A673 (cell line): ENCODE measurements around the gene CRHR1.

Source experiments
- CTCF ChIP-seq: fragments of 300-800, 200-600 bp; sonication (generic); conservative IDR thresholded peaks from 2 replicates; pipeline ENCODE4 v1.5.1; 2017; ENCODE audit warnings: low read depth, mild to moderate bottlenecking, antibody characterized with exemption, low read length, moderate library complexity, mixed read lengths
- EZH2 ChIP-seq: fragments of 200-600 bp; sonication (generic); IDR thresholded peaks from 2 replicates; pipeline ENCODE4 v1.6.1; 2017; ENCODE audit warnings: borderline replicate concordance, low read depth, mild to moderate bottlenecking, mixed read lengths, antibody characterized with exemption, low read length; ENCODE audit not compliant: poor library complexity, severe bottlenecking

GRCh38 chr17:45784293-45784740, at the start of gene CRHR1:
- TF ChIP-seq CTCF (no peak), EZH2 (no peak)
